Non-pigmented ciliary epithelial cell (primary cell): ENCODE data around the gene RPRD1A.
"Not testable (repeated sequence)": the region's sequence is repeated elsewhere in the genome, so short reads cannot be mapped to it uniquely, and the experiment has no call there.

Source experiments
- DNase-seq: peaks from one replicate; pipeline ENCODE4 v3.0.0-alpha.2; 2010; ENCODE audit warnings: low read depth

Gene RPRD1A

DNA sequence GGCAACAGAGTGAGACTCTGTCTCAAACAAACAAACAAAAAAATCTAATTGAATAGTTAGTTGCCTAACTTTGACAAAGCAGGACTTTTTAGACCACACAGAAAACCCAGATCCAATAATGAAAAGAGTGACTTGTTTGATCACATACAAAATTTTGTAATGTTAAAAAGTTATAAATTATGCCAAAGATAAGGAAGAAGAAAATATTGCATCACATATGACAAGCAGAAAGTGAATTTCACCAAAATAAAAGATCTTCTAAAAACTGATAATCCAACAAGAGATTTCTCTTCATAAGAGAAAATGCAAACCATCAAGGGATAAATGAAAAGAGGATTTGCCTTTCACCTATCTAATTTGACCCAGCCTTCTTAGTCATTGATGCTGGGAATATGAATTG is 97.7 kb downstream of the RPRD1A start:
- DNase-seq = no peak

DNA sequence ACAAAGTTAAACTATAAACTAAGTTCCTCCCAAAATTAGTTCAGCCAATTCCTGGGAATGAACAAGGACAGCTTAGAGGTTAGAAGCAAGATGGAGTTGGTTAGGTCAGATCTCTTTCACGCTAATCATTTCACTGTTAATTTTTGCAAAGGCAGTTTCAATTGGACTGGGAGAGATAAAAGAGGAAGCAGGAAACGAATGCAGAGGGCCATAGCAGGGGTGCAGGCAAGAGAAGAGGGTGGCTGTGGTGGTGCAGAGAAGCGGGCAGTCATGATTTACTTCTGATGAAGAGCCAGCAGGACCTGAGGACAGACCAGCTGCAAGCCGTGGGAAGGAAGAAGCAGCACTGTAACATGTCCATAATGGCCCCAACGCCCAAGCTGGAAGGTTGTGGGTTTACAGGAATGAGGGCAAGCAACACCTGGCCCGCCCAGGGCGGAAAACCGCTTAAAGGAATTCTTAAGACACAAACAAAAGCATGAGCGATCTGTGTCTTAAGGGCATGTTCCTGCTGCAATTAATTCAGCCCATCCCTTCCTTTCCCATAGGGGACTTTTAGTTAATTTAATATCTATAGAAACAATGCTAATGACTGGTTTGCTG is 99.0 kb downstream of the RPRD1A start:
- no peak for DNase-seq

DNA sequence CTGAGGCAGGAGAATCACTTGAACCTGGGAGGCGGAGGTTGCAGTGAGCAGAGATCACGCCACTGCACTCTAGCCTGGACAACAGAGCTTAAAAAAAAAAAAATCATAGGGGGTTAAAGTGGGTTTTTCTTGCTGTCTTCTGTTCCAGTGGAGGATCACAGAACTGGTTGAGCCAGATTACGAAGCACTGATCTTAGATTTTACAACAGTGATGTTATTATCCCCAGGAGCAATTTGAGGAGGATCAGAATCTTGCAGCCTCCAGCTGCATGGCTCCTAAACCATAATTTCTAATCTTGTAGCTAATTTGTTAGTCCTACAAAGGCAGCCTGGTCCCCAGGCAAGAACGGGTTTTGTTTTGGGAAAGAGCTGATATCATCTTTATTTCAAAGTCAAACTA is 99.5 kb downstream of the RPRD1A start:
- not testable (repeated sequence) for DNase-seq

DNA sequence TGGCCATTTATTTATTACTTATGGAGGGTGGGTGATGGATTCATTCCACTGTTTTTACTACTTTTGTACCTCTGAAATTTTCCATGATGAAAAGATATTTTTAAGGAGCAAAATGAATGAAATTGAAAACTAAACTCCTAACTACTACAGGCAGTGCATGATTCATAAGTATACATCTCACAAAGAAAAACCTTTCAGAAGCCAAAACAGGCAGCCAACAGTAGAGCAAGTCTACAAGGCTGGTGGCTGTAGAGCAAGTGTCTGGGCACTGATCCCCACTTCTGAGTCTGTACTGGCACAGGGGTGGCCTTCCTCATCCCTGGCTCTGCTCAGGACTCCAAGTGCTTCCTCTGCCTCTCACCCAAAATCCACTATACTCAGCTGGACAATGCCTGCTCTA is 103.0 kb downstream of the RPRD1A start:
- DNase-seq = no peak

DNA sequence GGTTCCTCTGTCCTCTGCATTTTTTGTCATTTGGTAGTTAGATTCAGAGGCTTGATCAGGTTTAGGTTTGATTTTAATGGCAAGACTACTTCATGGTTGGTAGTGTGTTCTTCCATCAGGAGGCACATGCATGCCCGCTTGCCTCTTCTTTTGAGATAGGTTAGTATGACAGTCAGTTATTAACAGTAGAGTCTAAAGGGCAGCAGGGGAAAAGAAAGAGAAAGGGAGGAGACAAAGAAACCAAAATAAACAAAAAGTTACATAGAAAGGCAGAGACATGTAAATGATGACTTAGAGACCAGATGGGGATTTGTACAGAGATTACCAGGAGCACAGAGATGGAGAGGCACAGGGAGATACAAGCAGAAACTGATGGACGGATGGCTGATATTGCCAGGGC is 105.0 kb downstream of the RPRD1A start:
- no peak for DNase-seq

DNA sequence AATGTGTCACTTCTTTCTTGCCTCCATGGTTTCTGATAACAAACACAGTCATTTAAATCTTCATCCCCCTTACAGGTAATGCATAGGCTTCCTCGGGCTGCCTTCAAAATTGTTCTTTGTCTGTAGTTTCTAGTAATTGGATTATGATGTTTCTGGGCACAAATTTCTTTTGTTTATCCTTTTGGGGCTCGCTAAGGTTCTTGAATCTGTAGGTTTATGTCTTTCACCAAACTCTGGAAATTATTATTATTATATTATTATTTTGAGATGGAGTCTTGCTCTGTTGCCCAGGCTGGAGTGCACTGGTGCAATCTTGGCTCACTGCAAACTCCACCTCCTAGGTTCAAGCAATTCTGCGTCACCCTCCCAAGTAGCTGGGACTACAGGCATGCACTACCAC is 111.1 kb downstream of the RPRD1A start:
- no peak for DNase-seq

DNA sequence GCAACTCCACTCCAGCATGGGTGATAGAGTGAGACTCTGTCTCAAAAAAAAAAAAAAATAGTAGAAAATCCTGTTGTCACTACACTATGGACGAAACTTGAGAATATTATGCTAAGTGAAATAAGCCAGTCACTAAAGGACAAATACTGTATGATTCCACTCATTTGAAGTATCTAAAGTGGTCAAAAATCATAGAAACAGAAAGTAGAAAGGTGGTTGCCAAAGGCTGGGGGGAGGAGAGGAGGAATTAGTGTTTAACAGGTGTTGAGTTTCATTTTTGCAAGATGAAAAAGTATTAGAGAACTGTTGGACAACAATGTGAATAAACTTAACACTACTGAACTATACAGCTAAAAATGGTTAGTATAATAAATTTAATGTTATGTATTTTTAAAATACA is 113.7 kb downstream of the RPRD1A start:
- no peak for DNase-seq

DNA sequence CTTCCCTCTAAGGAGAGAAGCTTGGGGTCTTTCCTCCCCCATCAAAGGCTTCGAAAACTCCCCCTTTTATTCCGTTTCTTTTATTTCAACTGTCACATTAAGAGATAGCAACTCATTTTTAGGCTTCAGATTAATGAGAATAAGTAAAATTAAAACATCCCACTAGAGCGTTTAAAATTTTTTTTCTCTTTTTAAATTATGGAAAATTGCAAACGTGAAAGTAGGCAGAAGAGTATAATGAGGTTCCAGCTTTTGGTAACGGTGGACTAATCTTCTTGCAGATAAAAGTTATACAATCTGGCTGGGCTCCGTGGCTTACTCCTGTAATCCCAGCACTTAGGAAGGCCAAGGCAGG is 116.8 kb downstream of the RPRD1A start:
- no peak for DNase-seq

DNA sequence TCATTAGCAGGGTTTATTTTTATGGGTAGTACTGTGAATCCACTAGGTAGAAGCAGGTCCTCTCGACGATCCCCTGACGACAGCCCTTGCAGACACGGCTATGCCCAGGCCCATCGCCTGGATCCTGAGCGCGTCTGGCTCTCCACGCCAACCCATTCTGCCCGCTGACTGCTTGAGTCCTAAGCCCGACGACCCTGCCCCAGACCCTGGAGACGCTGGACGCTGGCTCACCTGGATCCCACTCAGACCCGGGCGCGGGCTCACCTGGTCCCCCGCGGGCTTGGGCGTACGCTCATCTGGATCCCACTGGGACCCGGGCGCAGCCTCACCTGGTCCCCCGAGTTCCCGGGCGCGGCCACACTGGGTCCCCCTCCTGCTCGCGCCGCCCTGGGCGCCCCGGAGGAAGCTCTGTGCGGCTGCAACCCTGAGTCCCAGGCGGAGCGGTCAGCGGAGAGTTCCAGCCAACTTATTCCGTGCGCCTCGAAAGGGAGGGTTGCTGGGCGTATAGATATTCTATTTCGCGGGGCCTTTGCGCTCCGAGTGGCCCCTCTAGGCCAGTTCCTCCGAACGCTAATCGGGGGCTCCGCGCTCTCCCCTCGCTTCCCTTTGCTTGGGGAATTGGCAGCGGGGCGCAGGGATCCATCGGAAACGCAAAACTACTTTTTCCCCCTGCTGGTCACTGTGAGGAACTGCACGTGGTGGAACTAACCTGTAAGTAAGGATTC is 117.3 kb downstream of the RPRD1A start:
- DNase-seq = no peak

DNA sequence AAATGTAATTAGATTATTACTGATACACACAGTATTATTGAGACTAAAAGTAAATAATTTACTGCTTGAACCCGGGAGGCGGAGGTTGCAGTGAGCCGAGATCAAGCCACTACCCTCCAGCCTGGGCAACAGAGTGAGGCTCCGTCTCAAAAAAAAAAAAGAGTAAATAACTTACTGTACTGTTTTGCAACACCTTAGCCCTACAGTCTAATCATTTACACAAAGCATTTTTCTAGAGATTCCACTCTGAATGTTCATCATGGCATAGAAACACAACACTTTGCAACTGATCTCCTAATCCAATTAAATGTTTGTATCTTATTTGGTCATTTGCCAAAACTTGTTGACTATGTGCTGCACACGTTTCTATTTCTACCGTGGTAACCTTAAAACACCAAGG is 118.3 kb downstream of the RPRD1A start:
- no peak for DNase-seq

DNA sequence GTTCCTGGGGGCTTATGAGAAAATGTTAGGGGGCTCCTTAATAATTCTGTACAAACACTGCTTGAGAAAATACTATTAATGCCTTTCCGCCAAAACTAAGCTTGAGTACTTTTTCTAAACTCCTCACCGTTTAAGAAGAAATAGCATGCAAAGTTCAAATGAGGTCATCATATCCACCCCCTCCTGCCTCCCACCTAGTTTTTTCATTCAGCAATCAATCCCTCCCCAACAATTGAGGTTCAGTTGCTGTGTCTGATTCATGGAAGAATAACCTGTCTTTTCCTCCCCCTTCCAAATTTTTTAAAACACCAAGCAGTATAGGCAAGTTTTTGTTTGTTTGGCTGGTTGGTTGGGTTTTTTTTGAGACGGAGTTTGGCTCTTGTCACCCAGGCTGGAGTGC is 119.3 kb downstream of the RPRD1A start:
- no peak for DNase-seq

DNA sequence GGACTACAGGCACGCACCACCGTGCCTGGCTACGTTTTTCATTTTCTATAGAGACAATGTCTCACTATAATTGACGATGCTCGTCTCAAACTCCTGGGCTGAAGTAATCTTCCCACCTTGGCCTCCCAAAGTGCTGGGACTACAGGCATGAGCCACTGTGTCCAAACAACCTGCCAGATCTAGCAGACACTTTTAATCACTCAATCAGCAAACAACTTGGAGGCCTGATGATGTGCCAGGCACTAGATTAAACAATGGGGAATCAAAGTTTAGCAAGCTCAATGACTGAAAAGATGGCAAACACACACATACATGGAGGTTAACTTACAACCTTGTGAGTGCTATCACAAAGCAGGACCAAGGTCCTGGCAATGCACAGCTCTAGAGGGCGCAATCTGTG is 124.7 kb downstream of the RPRD1A start:
- no peak for DNase-seq

DNA sequence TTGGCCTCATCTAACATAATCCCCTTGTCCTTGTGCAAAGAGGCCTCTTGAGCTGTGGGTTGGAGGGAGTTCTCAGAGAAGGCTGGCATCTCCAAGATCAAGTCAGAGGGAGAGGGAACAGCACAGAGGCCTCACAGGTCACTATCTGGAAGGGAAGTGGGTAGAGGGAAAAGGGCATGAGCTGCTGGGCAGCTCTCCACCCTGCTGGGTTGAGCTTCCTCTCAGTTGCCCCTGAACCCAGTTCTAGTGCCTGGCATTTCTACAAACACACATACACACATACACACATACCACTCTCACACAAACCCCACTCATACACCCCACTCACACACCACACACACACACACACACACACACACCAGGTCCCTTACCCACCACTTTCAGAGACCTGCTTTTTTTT is 125.2 kb downstream of the RPRD1A start:
- no peak for DNase-seq

DNA sequence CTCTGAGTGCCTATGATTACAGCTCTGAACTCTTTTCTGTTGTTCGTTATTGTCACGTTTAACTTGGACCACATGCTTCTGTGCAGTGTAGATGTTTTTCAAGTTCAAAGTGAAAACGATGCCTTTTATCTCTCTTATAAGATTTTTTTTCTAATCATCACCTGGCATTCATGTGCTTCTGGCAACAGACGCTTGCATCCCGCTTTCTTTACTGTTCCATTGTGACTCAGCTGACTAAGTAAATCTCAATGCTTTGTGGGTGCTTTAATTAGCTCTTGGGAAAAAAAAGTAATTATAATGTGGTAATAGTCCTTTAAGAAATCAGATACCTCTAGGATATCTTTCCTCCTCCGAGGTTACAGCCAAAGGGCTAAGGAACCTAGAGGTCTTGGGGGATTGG is 126.1 kb downstream of the RPRD1A start:
- DNase-seq = no peak
